Psoas muscle (tissue), 8 donors: ENCODE data around the gene NINJ1. TPM values are rescaled to one million over a fixed set of nuclear protein-coding genes. Genes with fewer than 3 reads are reported as not detected.
"Not testable (repeated sequence)": the region's sequence is repeated elsewhere in the genome, so short reads cannot be mapped to it uniquely, and the experiment has no call there.

Experiments
- ATAC-seq, 4 donors: fragments of 200-7000 bp; cut with Tn5 transposase; one replicate each; pipeline ENCODE4 v1.9.1; 2020; ENCODE audit warnings: moderate library complexity in 3 of 4, mild to moderate bottlenecking in 2 of 4
- DNase-seq, 2 donors: peaks; one replicate each; pipeline ENCODE4 v3.0.0-alpha.2; 2020
- H3K27ac ChIP-seq: fragments of 200-600 bp; one replicate; pipeline ENCODE4 v1.8.0; 2022
- H3K27me3 ChIP-seq, 3 donors: fragments of 200-600 bp in 1 of 3; one replicate each; pipeline versions ENCODE4 v1.6.1 to v1.8.0; 2013 to 2022; ENCODE audit warnings: low read length in 2 of 3, mild to moderate bottlenecking in 2 of 3, moderate library complexity in 1 of 3; ENCODE audit not compliant: insufficient read depth in 3 of 3
- H3K36me3 ChIP-seq, 2 donors: fragments of 200-600 bp in 1 of 2; one replicate each; pipeline versions ENCODE4 v1.6.1 to v1.8.0; 2013 to 2022; ENCODE audit warnings: low read depth in 1 of 2, mild to moderate bottlenecking in 1 of 2, moderate library complexity in 1 of 2; ENCODE audit not compliant: insufficient read depth in 1 of 2
- H3K4me1 ChIP-seq: fragments of 200-600 bp; one replicate; pipeline ENCODE4 v1.8.0; 2022
- H3K4me3 ChIP-seq: fragments of 200-600 bp; one replicate; pipeline ENCODE4 v1.8.0; 2022; ENCODE audit warnings: mild to moderate bottlenecking
- H3K9me3 ChIP-seq: fragments of 200-600 bp; one replicate; pipeline ENCODE4 v1.8.0; 2022
- WGBS, 3 donors: extraction: QIAGEN DNeasy Blood & Tissue Kit; methylation state at CpG; one replicate each; pipeline versions ENCODE4 v1.1.6 to v1.1.7; 2013; 5-methylcytosine and 5-hydroxymethylcytosine counted together
- intact Hi-C, 2 donors: fragments of 100-400 bp; cut with DNase I; formaldehyde crosslinking; loops; one replicate each; pipeline versions ENCODE4 v1.11.0 to v1.14.2; 2022
- polyA plus RNA-seq, 3 donors: library from polyadenylated mRNA; stranded (reverse); fragments of 200-250 nt; gene quantifications; one replicate each; pipeline ENCODE4 v1.2.3, GENCODE V29; 2013
- total RNA-seq, 4 donors: library from RNA; stranded (reverse); fragmentation: NEBNext Ultra II Directional in 2 of 4; extraction: Animal tissue kit (Norgen Biotek cat#: 25700) in 2 of 4; gene quantifications; one replicate each; pipeline versions ENCODE4 v1.2.1 to v1.2.4, GENCODE V29; 2021 to 2023
- TF ChIP-seq, protein P1 (sequence below): fragments of 200-600 bp; IDR thresholded peaks from one replicate; pipeline ENCODE4 v1.8.0; 2022; ENCODE audit warnings: antibody characterized with exemption
- donor health status: healthy with polysubstance abuse.
- donor health status: DM: no; HTN: no; CAD: no; lungs with moderate emphysema.
- donor health status: Bipolar disorder and iron deficiency.
- donor health status: healthy.
- donor health status: DM: yes; HTN: yes; CAD: no.
- donor health status: DM: no; HTN: no; CAD: no.
- donor health status: DM: no; HTN: no; CAD: no.
- donor health status: DM: yes; HTN: yes; CAD: no.

Gene NINJ1
- total and polyA plus RNA-seq, 7 donors = 17.8 to 40.1 (median 21.3) TPM

DNA sequence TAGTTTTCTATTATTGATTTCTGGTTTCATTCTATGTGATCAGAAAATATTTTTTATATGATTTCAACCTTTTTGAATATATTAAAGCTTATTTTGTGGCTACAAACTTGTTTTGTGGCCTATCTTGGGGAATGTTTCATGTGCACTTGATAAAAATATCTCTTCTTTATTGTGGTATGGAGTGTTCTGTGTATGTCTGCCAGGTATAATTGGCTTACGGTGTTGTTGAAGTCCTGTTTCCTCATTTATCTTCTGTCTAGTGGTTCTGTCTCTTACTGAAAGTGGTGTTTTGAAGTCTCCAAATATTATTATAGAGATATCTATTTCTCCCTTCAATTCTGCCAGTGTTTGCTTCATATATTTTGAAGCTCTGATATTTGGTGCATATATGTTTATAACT is 28.4 kb downstream of the NINJ1 start:
- intact Hi-C loops = loop anchor here (5.0 kb wide), 2 partner anchors 37 to 57 kb away; no protein-coding TSS in a partner anchor
- Histone ChIP-seq H3K4me3 (no peak overlapping the region), H3K36me3 (peaks cover 0 to 25% of the 10 kb centered on the region in 2 donors), H3K27ac (no peak overlapping the region), H3K9me3 (peaks cover 9% of the 10 kb centered on the region), H3K4me1 (peaks cover 14% of the 10 kb centered on the region), H3K27me3 (no peaks in the 10 kb centered on the region)
- TF ChIP-seq, protein P1, sequence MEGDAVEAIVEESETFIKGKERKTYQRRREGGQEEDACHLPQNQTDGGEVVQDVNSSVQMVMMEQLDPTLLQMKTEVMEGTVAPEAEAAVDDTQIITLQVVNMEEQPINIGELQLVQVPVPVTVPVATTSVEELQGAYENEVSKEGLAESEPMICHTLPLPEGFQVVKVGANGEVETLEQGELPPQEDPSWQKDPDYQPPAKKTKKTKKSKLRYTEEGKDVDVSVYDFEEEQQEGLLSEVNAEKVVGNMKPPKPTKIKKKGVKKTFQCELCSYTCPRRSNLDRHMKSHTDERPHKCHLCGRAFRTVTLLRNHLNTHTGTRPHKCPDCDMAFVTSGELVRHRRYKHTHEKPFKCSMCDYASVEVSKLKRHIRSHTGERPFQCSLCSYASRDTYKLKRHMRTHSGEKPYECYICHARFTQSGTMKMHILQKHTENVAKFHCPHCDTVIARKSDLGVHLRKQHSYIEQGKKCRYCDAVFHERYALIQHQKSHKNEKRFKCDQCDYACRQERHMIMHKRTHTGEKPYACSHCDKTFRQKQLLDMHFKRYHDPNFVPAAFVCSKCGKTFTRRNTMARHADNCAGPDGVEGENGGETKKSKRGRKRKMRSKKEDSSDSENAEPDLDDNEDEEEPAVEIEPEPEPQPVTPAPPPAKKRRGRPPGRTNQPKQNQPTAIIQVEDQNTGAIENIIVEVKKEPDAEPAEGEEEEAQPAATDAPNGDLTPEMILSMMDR = no peak
- DNase-seq (no peak), ATAC-seq (no peak)
- 39 to 91% (median 61%) methylated on average over 1 of the region's 1 CpG for WGBS, 3 donors

DNA sequence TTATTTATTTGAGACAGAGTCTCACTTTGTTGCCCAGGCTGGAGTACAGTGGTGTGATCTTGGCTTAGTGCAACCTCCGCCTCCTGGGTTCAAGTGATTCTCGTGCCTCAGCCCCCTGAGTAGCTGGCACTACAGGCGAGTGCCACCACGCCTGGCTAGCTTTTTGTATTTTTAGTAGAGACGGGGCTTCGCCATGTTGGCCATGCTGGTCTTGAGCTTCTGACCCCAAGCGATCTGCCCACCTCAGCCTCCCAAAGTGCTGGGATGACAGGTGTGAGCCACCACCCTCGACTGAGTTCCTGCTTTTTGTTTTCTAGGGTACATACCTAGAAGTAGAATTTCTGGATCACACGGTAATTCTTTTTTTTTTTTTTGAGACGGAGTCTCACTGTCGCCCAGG is 33.0 kb downstream of the NINJ1 start:
- 93 to 96% (median 94%) methylated on average over 11 of the region's 11 CpGs for WGBS, 3 donors
- ATAC-seq, H3K36me3 ChIP-seq, H3K4me3 ChIP-seq, intact Hi-C loops, H3K9me3 ChIP-seq, H3K27ac ChIP-seq, H3K27me3 ChIP-seq, DNase-seq: not testable (repeated sequence)
- H3K4me1 ChIP-seq = peaks cover 37% of the 10 kb centered on the region

DNA sequence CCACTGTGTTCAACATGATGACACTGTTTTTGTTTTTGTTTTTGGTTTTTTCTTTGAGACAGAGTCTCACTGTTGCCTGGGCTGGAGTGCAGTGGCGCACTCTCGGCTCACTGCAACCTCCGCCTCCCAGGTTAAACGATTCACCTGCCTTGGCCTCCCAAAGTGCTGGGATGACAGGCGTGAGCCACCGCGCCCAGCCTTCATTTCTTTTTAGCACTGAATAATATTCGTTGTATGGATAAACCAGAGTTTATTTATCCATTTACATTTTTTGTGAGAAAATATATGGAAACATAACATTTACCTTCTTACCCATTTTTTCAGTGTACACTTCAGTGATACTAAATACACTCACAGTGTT is 33.8 kb downstream of the NINJ1 start:
- ATAC-seq = no peak
- no peak for DNase-seq

DNA sequence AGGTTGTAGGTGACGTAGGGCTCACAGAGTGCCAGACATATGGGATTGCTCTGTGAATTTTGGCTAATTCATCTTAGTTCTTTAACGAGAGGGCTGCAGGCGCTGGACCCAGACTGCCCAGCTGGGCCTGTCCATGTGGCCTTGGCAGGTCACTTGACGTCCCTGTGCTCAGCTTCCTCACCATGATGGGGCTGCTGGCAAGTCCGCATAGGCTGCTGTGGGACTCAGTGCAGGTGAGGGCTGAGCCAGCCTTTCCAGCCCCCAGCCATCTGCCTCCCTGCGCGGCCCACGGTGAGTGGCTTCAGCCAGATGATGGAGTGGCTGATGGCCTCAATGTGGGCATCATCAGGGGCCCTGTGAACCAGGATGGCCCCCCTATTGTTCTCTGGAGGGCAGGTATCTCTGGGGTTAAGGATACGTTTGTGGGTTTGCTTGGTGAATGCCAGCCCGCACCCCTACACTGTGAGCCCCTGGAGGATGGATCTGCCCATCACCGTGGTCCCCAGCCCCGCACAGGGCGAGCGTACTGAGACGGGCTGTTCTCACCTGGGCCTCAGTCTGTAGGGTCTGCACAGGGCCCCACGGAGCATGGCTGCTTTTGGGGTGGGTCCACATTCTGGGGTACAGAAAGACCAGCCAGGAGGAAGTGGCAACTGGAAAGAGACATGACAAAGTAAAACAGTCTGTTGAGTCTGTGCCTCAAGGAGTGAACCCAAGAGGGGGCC is 34.3 kb downstream of the NINJ1 start:
- DNase-seq = peak in 1 of 2 donors; percentile 49
- H3K9me3 ChIP-seq = peaks cover 9% of the 10 kb centered on the region
- H3K36me3 ChIP-seq = no peaks in the 10 kb centered on the region
- H3K4me3 ChIP-seq = no peak overlapping the region
- intact Hi-C loops = loop anchor here in 1 of 2 donors (10.0 kb wide), 2 partner anchors 95 to 355 kb away; partner anchors contain the start of genes FAM120A and FAM120AOS
- no peak for ATAC-seq
- peak overlapping the region; percentile 98 for H3K27ac ChIP-seq
- TF ChIP-seq, protein P1 = no peak
- WGBS, 3 donors = 83 to 93% (median 84%) methylated on average over 14 to 16 of the region's 16 CpGs
- H3K4me1 ChIP-seq = peaks cover 32% of the 10 kb centered on the region
- no peaks in the 10 kb centered on the region for H3K27me3 ChIP-seq

More for the DNA sequence above, 33.8 kb downstream of the NINJ1 start:
- no peaks in the 10 kb centered on the region for H3K27me3 ChIP-seq
- H3K36me3 ChIP-seq = no peaks in the 10 kb centered on the region
- intact Hi-C loops = no loop called here
- WGBS, 3 donors = 95 to 98% (median 96%) methylated on average over 8 of the region's 8 CpGs
- no peak overlapping the region for H3K4me3 ChIP-seq
- no peak overlapping the region for H3K27ac ChIP-seq
- peaks cover 9% of the 10 kb centered on the region for H3K9me3 ChIP-seq
- H3K4me1 ChIP-seq = peaks cover 32% of the 10 kb centered on the region
- TF ChIP-seq, protein P1 = no peak

DNA sequence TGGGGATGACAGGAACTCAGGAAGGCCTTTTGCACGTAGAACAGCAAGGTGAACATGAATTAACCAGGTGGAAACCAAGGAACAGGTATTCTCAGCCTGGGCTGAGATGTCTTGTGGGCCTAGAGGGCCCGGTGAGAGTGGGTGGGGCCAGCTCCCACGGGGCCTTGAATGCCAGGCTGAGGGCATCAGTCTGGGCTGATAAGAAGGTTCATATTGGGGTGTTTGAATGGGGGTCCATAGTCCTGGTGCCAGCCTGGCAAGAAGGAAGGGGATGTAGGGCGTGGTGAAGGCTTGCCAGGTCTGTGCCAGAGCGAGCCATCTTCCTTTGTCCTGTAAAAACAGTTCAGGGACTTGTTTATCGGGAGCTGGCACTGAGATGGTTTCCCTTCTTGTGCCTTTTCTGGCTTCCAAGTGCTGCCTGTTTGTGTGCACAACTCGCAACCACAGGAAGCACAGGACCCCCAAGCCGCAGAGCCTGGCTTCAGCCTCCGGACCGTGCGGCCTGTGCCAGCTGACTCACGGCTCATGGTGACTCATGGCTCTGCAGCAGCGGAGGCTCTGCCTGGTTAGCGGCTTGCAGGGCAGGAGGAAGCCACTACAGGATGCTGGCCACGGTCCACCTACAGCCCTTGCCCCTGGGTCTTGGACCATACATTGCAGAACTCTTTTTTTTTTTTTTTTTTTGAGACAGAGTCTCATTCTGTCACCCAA is 35.7 kb downstream of the NINJ1 start:
- intact Hi-C loops = loop anchor here in 1 of 2 donors (10.0 kb wide), 2 partner anchors 94 to 356 kb away; partner anchors contain the start of genes FAM120A and FAM120AOS
- peak; percentile 94 to 96 for DNase-seq
- peak; percentile 57 to 67 (median 60) for ATAC-seq
- Histone ChIP-seq H3K27ac (peak overlapping the region; percentile 98), H3K9me3 (no peaks in the 10 kb centered on the region), H3K4me3 (peak overlapping the region; percentile 99), H3K36me3 (no peaks in the 10 kb centered on the region), H3K27me3 (no peaks in the 10 kb centered on the region), H3K4me1 (peaks cover 32% of the 10 kb centered on the region)
- TF ChIP-seq, protein P1 = no peak
- 11 to 28% (median 15%) methylated on average over 15 of the region's 15 CpGs for WGBS, 3 donors
